ENCODE data around the gene LST1.

LST1 gene
- total RNA-seq: 4.1 reads per million, percentile 16 among the genes with 10 or more reads in this experiment

DNA sequence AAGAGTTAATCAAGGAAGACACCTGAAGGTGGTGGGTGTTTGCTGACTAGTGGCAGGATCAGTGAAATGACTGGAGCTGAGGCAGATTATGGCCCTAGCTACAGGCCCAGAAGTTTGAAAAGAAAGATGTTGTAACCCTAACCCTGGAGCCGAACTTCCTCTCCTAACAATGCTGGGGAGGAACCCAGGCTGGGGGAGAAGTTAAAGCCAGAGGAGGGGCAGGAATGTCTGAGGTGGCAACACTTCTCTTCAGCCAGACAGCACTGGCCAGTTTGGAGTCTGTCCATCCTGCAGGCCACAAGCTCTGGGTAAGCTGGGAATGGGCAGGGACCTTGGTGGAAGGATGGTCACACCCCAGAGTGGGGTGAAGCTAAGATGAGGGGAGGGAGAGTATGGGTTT is at the start of gene LST1:
TSS of gene LST1 (plus strand) at position 270 of the 400 bp plus-strand sequence. CDS start 1,023 bp downstream, outside the sequence.
- no peak for DNase-seq

DNA sequence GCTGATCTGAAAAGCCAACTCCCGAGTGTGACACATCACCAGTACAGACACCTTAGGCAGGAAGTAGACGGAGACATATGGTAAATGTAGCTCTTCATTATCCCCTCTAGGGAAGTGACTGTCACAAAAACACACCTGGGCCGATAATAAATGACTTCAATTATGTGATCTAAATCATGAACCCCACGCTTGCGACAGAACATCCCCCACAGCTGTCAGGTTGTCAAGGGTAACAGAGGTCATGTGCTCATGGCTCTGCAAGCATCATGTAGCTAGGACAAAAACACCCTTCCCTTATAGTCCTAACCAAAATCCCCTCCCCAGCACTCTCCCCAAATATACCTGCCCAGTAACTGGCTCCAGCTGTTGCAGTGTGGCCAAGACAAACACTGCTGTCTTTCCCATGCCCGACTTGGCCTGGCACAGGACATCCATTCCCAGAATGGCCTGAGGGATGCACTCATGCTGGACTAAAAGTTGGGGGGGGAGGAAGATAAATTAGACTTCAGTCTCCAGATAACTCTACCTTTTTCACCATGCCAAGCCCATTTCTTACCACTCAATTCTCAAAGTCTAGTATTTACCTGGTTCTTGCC is 47.2 kb upstream of the LST1 start:
- DNase-seq: no peak

DNA sequence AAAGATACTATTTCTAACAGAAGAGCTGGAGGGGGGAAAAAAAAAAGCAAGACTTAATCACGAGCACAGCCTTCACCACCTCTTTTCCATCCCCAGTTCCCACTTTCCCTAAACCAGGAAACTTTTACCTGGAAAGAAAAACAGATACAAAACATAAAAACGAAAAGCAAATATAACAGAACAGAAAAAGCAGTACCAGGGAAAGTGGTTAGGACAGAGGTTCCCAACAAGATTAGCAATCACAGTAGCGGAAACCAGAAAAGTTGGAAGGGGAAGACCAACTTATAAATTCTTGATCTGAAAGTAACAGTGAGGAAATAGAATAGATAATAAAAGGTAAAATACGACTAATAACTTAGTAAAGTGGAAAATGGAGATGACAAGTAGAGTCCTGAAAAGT is 45.4 kb upstream of the LST1 start:
- DNase-seq: no peak

GRCh38 chr6:31541059-31541657 is 44.9 kb upstream of the LST1 start:
- peak; percentile 72 for DNase-seq

DNA sequence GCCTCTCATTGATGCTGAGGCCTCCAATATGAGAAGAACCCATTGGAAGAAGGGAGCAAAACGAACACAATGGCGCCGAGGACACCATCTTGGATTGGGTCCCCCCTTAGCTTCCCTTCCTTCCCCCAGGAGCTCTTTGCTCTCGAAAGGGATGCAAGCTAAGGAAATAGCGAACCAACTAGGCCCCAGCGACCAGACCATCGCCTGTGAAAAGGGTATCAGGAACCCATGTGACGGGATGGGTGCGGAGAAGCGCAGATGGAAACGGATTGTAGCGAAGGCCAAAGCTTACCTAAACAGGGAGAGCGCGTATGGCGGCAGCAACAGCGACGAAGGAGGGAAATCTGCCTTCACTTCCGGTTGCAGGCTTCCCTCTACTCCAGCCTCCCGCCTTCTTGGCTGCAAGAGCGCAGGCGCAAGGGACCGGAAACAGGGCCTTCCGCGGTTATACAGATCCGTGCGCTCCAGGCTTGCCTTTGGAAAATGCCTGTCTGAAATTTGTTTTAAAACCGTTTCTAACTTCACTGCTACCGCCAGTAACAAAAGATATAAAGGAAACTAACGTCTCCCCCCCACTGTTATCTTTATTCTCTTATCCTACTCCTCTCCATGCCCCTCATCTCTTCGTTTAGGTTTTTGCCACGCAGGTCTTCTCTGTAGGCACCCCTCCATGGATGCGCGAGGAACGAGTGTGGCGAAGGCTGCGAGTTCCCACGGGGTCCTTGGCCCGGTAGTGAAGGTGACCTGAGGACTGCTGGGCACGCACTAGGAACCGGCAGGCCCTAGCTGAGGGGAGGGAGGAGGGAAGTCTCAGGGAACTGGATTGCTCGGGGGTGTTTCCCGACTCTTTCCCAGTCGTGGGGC is 44.2 kb upstream of the LST1 start, which contains the start of gene DDX39B:
TSS of gene DDX39B (minus strand) at position 346 of the 864 bp plus-strand sequence. CDS start 1,471 bp downstream, outside the sequence.
- peak; percentile 93 for DNase-seq

DNA sequence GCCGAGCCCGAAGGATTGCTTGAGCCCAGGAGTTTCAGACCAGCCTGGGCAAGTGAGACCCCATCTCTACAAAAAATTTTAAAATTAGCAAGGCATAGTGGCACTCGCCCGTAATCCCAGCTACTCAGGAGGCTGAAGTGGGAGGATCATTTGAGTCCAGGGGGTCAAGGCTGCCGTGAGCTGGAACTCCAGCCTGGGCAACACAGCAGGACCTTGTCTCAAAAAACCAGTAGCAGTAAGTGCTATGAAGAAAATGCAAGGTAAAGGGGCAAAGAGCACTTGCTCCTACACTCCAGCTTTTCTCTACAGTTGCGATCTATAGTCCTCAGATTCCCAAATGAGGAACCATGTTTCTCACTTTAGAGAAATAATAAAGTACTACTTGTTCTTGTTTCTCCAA is 42.4 kb upstream of the LST1 start:
- no peak for DNase-seq

GRCh38 chr6:31544676-31545075 is 41.4 kb upstream of the LST1 start:
- no peak for DNase-seq

DNA sequence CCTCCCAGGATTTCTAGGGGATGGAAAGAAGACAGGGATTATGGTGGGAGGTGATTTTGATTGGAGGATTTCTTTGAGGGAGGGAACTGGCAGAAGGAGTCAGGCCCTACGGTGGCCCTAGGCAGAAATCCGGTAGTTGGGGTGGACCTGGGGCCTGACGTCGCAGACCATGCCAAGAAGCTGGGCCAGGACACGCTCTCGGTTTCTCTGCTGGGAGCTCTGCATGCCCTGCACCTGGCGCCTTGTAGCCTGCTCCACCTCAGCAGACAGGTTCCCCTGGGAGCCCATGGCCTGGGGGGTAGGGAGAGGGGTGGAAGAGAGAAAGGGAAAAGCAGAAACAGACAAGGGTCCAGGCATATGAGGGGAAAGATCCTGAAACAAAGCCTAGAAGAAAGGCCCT is 40.8 kb upstream of the LST1 start:
- no peak for DNase-seq

DNA sequence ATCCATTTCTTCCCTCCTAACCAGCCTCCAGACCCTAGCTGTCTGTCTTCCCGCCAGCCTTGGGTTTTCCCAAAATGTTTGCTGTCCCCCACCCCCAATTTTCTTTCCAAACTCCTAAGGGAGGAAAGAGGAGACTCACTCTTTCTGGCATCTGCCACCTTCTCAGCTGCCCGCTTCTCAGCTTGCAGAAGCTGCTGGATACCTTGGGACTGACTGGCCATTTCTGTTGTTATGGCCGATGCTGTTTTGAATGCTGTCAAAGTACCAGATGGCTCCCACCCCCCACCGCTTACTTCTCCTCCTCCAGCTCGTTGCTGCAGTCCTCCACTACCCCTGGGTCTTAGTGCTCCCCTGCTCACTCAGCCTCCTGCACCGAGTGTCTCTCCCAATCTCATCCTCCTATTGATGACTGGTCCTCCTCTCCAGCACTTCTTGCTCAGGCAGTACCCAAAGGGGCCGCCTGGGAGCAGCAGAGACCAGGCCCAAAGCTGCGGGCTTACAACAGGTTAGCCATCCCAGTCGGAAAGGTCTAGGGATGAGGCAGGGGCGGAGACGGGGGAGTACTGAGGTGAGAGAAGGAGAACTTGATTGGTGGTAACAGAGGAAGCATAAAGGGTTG is 39.6 kb upstream of the LST1 start, which contains the start of gene ATP6V1G2:
TSS of gene ATP6V1G2 (minus strand) at position 270 of the 619 bp plus-strand sequence. CDS start at position 221, 49 bp downstream.
- peak; percentile 75 for DNase-seq

- peak; percentile 81 for DNase-seq
Observed at GRCh38 chr6:31546958-31547726, 38.9 kb upstream of the LST1 start, which contains the start of gene NFKBIL1. Gene NFKBIL1, plus strand, starts transcription at chr6:31547608. Its CDS starts 87 bp downstream, at chr6:31547695.

DNA sequence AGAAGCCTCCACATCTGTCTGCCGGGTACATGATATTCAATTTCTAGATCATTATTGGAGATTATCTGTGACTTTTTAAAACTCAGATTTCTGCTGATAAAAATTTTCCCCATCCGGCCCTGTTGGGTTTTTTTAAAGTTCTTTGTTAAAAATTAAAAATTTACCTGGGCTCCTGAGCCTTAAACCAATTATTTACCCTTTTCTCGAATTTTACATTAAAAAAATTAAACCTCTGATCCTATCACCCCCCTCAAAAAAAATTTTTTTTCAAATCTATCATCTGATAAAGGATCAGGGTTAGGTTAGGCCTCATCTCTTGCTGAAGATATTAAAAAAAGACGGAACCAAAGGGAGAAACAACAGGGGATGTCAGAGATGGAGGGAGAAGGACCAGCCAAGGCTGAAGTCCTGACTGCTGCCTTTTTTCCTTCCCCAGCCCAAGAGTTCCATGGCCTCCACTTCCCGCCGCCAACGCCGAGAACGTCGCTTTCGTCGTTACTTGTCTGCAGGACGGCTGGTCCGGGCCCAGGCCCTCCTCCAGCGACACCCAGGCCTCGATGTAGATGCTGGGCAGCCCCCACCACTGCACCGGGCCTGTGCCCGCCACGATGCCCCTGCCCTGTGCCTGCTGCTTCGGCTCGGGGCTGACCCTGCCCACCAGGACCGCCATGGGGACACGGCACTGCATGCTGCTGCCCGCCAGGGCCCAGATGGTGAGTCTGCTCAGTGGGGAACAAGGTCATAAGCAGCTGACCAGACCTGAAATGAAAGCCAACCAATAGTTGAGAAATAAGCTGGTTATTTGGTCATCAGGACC is 38.1 kb upstream of the LST1 start:
- DNase-seq: no peak

- DNase-seq: no peak
Observed at GRCh38 chr6:31548544-31548873, 37.6 kb upstream of the LST1 start.

GRCh38 chr6:31551371-31551770 is 34.7 kb upstream of the LST1 start:
- peak; percentile 59 for DNase-seq

GRCh38 chr6:31556307-31556706 is 29.8 kb upstream of the LST1 start:
- no peak for DNase-seq

DNA sequence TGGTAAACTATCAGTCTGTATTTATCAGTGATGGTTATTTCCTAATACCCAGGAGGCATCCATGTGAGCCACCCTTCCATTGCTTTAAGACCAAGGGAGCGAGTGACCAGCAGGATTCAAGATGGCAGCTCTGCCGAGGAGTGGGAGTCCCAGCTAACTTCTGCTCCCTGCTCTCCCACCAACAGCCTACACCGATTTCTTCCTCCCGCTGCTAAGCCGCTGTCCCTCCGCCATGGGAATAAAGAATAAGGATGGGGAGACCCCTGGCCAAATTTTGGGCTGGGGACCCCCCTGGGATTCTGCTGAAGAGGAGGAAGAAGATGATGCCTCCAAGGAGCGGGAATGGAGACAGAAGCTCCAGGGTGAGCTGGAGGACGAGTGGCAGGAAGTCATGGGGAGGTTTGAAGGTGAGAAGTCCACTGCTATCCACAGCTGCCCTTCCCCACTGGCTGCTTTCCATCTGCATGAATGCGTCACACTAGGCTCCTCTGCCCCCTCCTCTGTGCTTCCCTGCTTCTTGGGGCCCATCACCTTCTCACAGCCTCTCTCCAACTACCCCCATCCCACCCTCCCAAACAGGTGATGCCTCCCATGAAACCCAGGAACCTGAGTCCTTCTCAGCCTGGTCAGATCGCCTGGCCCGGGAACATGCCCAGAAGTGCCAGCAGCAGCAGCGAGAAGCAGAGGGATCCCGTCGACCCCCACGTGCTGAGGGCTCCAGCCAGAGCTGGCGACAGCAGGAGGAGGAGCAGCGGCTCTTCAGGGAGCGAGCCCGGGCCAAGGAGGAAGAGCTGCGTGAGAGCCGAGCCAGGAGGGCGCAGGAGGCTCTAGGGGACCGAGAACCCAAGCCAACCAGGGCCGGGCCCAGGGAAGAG is 28.4 kb upstream of the LST1 start:
- no peak for DNase-seq

DNA sequence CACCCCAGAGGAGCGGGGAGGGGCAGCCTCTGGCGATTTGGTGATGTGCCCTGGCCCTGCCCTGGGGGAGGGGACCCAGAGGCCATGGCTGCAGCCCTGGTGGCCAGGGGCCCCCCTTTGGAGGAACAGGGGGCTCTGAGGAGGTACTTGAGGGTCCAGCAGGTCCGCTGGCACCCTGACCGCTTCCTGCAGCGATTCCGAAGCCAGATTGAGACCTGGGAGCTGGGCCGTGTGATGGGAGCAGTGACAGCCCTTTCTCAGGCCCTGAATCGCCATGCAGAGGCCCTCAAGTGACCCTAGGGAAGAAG is 27.8 kb upstream of the LST1 start:
- no peak for DNase-seq

DNA sequence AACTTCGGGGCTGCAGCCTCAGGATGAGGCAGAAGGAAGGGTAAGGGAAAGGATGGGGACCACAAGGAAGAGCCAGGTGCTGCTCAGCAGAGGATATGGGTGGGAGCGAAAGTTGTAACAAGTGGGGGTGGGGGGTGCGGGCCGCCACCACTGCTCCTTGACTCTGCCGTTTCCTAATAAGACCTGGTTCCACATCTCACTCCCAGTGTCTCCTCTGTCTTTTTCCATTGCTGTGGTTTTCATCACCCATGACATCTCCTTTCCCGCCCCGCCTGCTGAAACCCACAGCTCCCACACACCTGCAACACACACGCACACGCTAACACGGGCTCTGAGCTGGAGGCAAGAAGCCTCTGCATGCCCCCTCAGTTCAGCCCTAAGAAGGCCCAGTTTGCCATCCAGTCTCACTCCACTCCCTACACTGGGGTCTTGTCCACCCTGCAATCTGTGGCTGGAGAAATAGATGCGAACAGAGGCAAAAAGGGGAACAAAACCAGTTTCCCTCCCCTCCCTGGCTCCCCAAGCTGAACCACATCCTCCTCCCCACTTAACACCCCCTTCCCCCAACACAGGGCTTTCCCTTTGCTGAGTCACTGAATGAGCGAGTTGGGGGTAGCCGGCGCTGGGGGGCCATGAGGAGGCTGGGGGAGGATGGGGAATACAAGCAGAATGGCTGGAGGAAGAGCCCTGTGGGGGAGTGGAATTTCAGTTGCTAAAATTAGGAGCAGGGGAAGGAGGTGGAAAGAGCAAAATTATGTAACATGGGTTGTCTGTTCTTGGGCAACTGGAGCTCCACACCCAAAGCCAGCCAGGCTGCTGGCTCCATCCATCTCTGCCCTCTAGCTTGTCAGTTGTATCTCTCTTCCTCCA is 27.2 kb upstream of the LST1 start:
- peak; percentile 61 for DNase-seq

DNA sequence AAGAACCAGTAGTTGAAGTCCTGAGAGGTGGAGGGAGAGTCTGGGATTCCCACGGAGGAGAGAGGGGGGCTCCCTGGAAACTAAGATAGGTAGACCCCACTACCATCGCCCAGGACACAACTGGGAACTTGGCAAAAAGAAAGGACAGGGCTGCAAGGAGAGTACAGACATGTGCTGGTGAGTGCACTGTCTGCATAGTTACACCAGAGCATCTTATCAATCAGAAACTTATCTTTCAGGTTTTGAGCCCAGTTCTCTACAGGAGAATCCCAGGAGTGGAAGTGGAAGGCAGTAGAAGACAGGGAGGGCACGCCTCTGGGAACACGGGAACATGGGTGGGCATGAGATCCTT is 26.5 kb upstream of the LST1 start:
- DNase-seq: no peak

- no peak for DNase-seq
Observed at GRCh38 chr6:31559958-31560696, 25.9 kb upstream of the LST1 start.
